HG03066 (cell line): ENCODE data around the gene FAM171A2.
"Not testable (repeated sequence)": the region's sequence is repeated elsewhere in the genome, so short reads cannot be mapped to it uniquely, and the experiment has no call there.

Source experiments
- ATAC-seq: cut with Tn5 transposase; IDR thresholded peaks from one replicate; pipeline ENCODE4 v1.9.1; 2021; ENCODE audit warnings: low read depth; ENCODE audit not compliant: unreplicated experiment

Gene FAM171A2

GRCh38 chr17:44384281-44384822 lies 20.7 kb upstream of the FAM171A2 start:
- ATAC-seq: no peak

- ATAC-seq: no peak
Measured at GRCh38 chr17:44383861-44384260, 20.2 kb upstream of the FAM171A2 start.

- no peak for ATAC-seq
Measured at GRCh38 chr17:44383363-44383762, 19.7 kb upstream of the FAM171A2 start.

GRCh38 chr17:44382917-44383316 lies 19.3 kb upstream of the FAM171A2 start:
- no peak for ATAC-seq

GRCh38 chr17:44381810-44382305 lies 18.2 kb upstream of the FAM171A2 start:
- no peak for ATAC-seq

GRCh38 chr17:44380767-44381166 lies 17.1 kb upstream of the FAM171A2 start:
- ATAC-seq: no peak

GRCh38 chr17:44379887-44380286 lies 16.2 kb upstream of the FAM171A2 start:
- ATAC-seq: no peak

- ATAC-seq: no peak
Measured at GRCh38 chr17:44378171-44378705, 14.6 kb upstream of the FAM171A2 start.

- ATAC-seq: no peak
Measured at GRCh38 chr17:44376779-44377178, 13.1 kb upstream of the FAM171A2 start.

- no peak for ATAC-seq
Measured at GRCh38 chr17:44376124-44376523, 12.5 kb upstream of the FAM171A2 start.

- ATAC-seq: no peak
Measured at GRCh38 chr17:44375196-44376017, 11.8 kb upstream of the FAM171A2 start.

- no peak for ATAC-seq
Measured at GRCh38 chr17:44374306-44375195, 10.9 kb upstream of the FAM171A2 start.

- ATAC-seq: no peak
Measured at GRCh38 chr17:44372036-44372435, 8.4 kb upstream of the FAM171A2 start.

- not testable (repeated sequence) for ATAC-seq
Measured at GRCh38 chr17:44369414-44370023, 5.9 kb upstream of the FAM171A2 start.

GRCh38 chr17:44368391-44369243 lies 5.0 kb upstream of the FAM171A2 start:
- ATAC-seq: not testable (repeated sequence)

GRCh38 chr17:44367231-44367979 lies 3.8 kb upstream of the FAM171A2 start:
- no peak for ATAC-seq

GRCh38 chr17:44365051-44365450 lies 1.4 kb upstream of the FAM171A2 start:
- ATAC-seq: not testable (repeated sequence)

- no peak for ATAC-seq
Measured at GRCh38 chr17:44362949-44363612, 572 bp downstream of the FAM171A2 start.
